H1 (cell line): ENCODE data around the gene GPC2. TPM values are rescaled to one million over a fixed set of nuclear protein-coding genes. Genes with fewer than 3 reads are reported as not detected.

ENCODE experiments used
- CTCF ChIA-PET: fragments of 300-600 bp; sonication (Branson Sonifier 250); formaldehyde crosslinking; loops from one replicate; lab custom pipeline; 2021; ENCODE audit not compliant: partially characterized antibody; lab: Charles Lee
- POLR2A ChIA-PET: fragments of 300-600 bp; sonication (Branson Sonifier 250); formaldehyde crosslinking; loops from one replicate; lab custom pipeline; 2021; ENCODE audit warnings: inconsistent platforms; ENCODE audit not compliant: partially characterized antibody; lab: Charles Lee
- DNase-seq, 2 experiments: peaks; one replicate each; pipeline versions ENCODE4 v3.0.0 to v3.0.0-alpha.2; 2010 to 2022; ENCODE audit warnings: low spot score in 2 of 2, low read depth in 1 of 2, mixed read lengths in 1 of 2
- FAIRE-seq: peaks from 2 replicates; lab custom pipeline; 2011; peaks lifted over from hg19 to GRCh38; lab: Jason Lieb, UNC
- H2AFZ ChIP-seq: 2 replicates; pipeline ENCODE4 v1.8.1; 2012; ENCODE audit warnings: low read length, inconsistent platforms
- H2AK5ac ChIP-seq: 2 replicates; pipeline ENCODE4 v1.6.1; 2013; ENCODE audit warnings: low read depth, low read length
- H2BK120ac ChIP-seq: replicated peaks from 2 replicates; pipeline ENCODE3; 2013; ENCODE audit warnings: low read depth, low read length, inconsistent platforms
- H2BK12ac ChIP-seq: 2 replicates; pipeline ENCODE4 v1.6.1; 2013; ENCODE audit warnings: low read depth, low read length
- H2BK15ac ChIP-seq: 2 replicates; pipeline ENCODE4 v1.6.1; 2013; ENCODE audit warnings: low read length
- H2BK20ac ChIP-seq: 2 replicates; pipeline ENCODE4 v1.6.1; 2013; ENCODE audit warnings: low read length
- H2BK5ac ChIP-seq: 2 replicates; pipeline ENCODE4 v1.6.1; 2013; ENCODE audit warnings: low read depth, low read length
- H3K14ac ChIP-seq: 2 replicates; pipeline ENCODE4 v1.6.1; 2013; ENCODE audit warnings: inconsistent platforms; ENCODE audit not compliant: insufficient read length
- H3K18ac ChIP-seq: 2 replicates; pipeline ENCODE4 v1.6.1; 2013; ENCODE audit warnings: low read length; ENCODE audit errors: extremely low read depth
- H3K23ac ChIP-seq: 2 replicates; pipeline ENCODE4 v1.6.1; 2013; ENCODE audit warnings: inconsistent platforms; ENCODE audit not compliant: insufficient read length
- H3K23me2 ChIP-seq: 2 replicates; pipeline ENCODE4 v1.6.1; 2013; ENCODE audit warnings: low read depth, low read length
- H3K27ac ChIP-seq: 2 replicates; pipeline ENCODE4 v1.6.1; 2011; ENCODE audit warnings: low read depth, low read length, inconsistent platforms
- H3K27me3 ChIP-seq, 4 experiments: replicated peaks in 1 of 4; 1 replicate in 1 of 4; 2 replicates in 3 of 4; pipeline versions ENCODE4 v1.6.1 to v1.8.1; 2011 to 2013; ENCODE audit warnings: low read length in 3 of 4, mild to moderate bottlenecking in 3 of 4, inconsistent platforms in 2 of 4, mixed read lengths in 2 of 4, moderate library complexity in 1 of 4; ENCODE audit not compliant: control insufficient read depth in 3 of 4, insufficient read depth in 3 of 4; ENCODE audit errors: extremely low read depth in 1 of 4
- H3K36me3 ChIP-seq, 4 experiments: 2 replicates each; pipeline versions ENCODE4 v1.6.1 to v1.8.1; 2011 to 2013; ENCODE audit warnings: mild to moderate bottlenecking in 4 of 4, low read length in 3 of 4, moderate library complexity in 2 of 4, control low read depth in 1 of 4, inconsistent platforms in 1 of 4; ENCODE audit not compliant: insufficient read depth in 4 of 4, control insufficient read depth in 2 of 4
- H3K4ac ChIP-seq: replicated peaks from 2 replicates; pipeline ENCODE3; 2013; ENCODE audit warnings: low read length, low read depth, mixed read lengths, inconsistent platforms; ENCODE audit not compliant: insufficient read length
- H3K4me1 ChIP-seq, 4 experiments: replicated peaks in 1 of 4; 1 replicate in 1 of 4; 2 replicates in 3 of 4; pipeline versions ENCODE4 v1.6.1 to v1.8.1; 2011 to 2013; ENCODE audit warnings: low read length in 3 of 4, inconsistent platforms in 2 of 4, mixed read lengths in 1 of 4; ENCODE audit not compliant: insufficient read depth in 4 of 4, control insufficient read depth in 3 of 4
- H3K4me2 ChIP-seq, 2 experiments: 2 replicates each; pipeline versions ENCODE4 v1.6.1 to v1.8.1; 2011 to 2013; ENCODE audit warnings: low read depth in 2 of 2, low read length in 2 of 2, control low read depth in 1 of 2, inconsistent platforms in 1 of 2, mild to moderate bottlenecking in 1 of 2; ENCODE audit not compliant: insufficient read depth in 1 of 2
- H3K4me3 ChIP-seq, 4 experiments: fragments of 200-600, 300-600 bp in 1 of 4; sonication (generic), shearing (Covaris generic), sonication (Bioruptor Twin) in 1 of 4; 2 replicates each; pipeline versions ENCODE4 v1.5.1 to v1.8.1; 2011 to 2016; ENCODE audit warnings: low read length in 4 of 4, low read depth in 3 of 4, control low read depth in 2 of 4, inconsistent platforms in 2 of 4, mild to moderate bottlenecking in 2 of 4, mixed read lengths in 1 of 4, moderate library complexity in 1 of 4; ENCODE audit not compliant: insufficient read depth in 2 of 4; ENCODE audit errors: extremely low read depth in 1 of 4
- H3K56ac ChIP-seq: replicated peaks from 2 replicates; pipeline ENCODE3; 2013; ENCODE audit warnings: low read depth, mild to moderate bottlenecking, mixed read lengths, low read length, inconsistent platforms; ENCODE audit not compliant: insufficient read length
- H3K79me1 ChIP-seq: 2 replicates; pipeline ENCODE4 v1.6.1; 2013; ENCODE audit warnings: low read depth, low read length, control low read depth
- H3K79me2 ChIP-seq, 2 experiments: 2 replicates each; pipeline versions ENCODE4 v1.6.1 to v1.8.1; 2012 to 2013; ENCODE audit warnings: low read length in 2 of 2, mild to moderate bottlenecking in 2 of 2, inconsistent platforms in 1 of 2; ENCODE audit not compliant: insufficient read depth in 2 of 2, control insufficient read depth in 1 of 2
- H3K9ac ChIP-seq, 4 experiments: replicated peaks in 1 of 4; 1 replicate in 1 of 4; 2 replicates in 3 of 4; pipeline versions ENCODE4 v1.6.1 to v1.8.1; 2011 to 2013; ENCODE audit warnings: low read depth in 3 of 4, low read length in 3 of 4, control low read depth in 2 of 4, mild to moderate bottlenecking in 2 of 4, moderate library complexity in 2 of 4, inconsistent platforms in 1 of 4; ENCODE audit errors: extremely low read depth in 1 of 4
- H3K9me3 ChIP-seq, 2 experiments: 2 replicates each; pipeline versions ENCODE4 v1.6.1 to v1.8.1; 2012 to 2013; ENCODE audit warnings: mild to moderate bottlenecking in 2 of 2, moderate library complexity in 2 of 2, control low read depth in 1 of 2, inconsistent platforms in 1 of 2, low read depth in 1 of 2, low read length in 1 of 2, mixed read lengths in 1 of 2; ENCODE audit not compliant: insufficient read depth in 2 of 2
- H4K20me1 ChIP-seq, 2 experiments: replicated peaks in 1 of 2; 2 replicates each; pipeline versions ENCODE3 to v1.8.1; 2011 to 2013; ENCODE audit warnings: inconsistent platforms in 2 of 2, low read length in 2 of 2, mild to moderate bottlenecking in 1 of 2; ENCODE audit not compliant: insufficient read depth in 2 of 2, control insufficient read depth in 1 of 2
- H4K5ac ChIP-seq: 2 replicates; pipeline ENCODE4 v1.6.1; 2013; ENCODE audit warnings: low read length, low read depth, mixed read lengths, inconsistent platforms; ENCODE audit not compliant: insufficient read length
- H4K8ac ChIP-seq: 2 replicates; pipeline ENCODE4 v1.8.0; 2013; ENCODE audit warnings: mild to moderate bottlenecking, moderate library complexity, low read length, inconsistent platforms; ENCODE audit not compliant: insufficient read depth; ENCODE audit errors: extremely low read depth
- H4K91ac ChIP-seq: replicated peaks from 2 replicates; pipeline ENCODE3; 2013; ENCODE audit warnings: low read length, mixed read lengths, inconsistent platforms; ENCODE audit not compliant: insufficient read length
- BACH1 ChIP-seq: IDR thresholded peaks from 2 replicates; pipeline ENCODE4 v1.6.1; 2012; ENCODE audit warnings: low read length, improper control_type of control experiment
- JUN ChIP-seq: IDR thresholded peaks from 2 replicates; pipeline ENCODE4 v1.6.1; 2011; ENCODE audit warnings: low read depth, mild to moderate bottlenecking, improper control_type of control experiment, low read length
- SP2 ChIP-seq: IDR thresholded peaks from 2 replicates; pipeline ENCODE4 v1.6.1; 2012; ENCODE audit warnings: mild to moderate bottlenecking, low read length, inconsistent platforms
- WGBS, 2 experiments: shearing (Covaris generic) in 1 of 2; methylation state at CpG; one replicate each; pipeline versions ENCODE4 v1.1.6 to v1.1.7; 2013 to 2015; ENCODE audit warnings: low lambda C conversion rate in 2 of 2, mixed read lengths in 2 of 2, inconsistent platforms in 1 of 2, low coverage in 1 of 2, missing lambda C conversion rate in 1 of 2; ENCODE audit not compliant: insufficient replicate concordance in 2 of 2, insufficient coverage in 1 of 2, insufficient read length in 1 of 2; ENCODE audit errors: extremely low coverage in 1 of 2, missing lambda C conversion rate in 1 of 2; 5-methylcytosine and 5-hydroxymethylcytosine counted together
- polyA plus RNA-seq, 7 experiments: library from polyadenylated mRNA; depleted of rRNA in 3 of 7; stranded (reverse) in 5 of 7; unstranded in 2 of 7; fragments of >200 nt in 5 of 7; fragments of 200-250 nt in 2 of 7; gene quantifications; 1 replicate in 5 of 7; 2 replicates in 1 of 7; 4 replicates in 1 of 7; pipeline versions ENCODE4 v1.2.1 to v1.2.3, GENCODE V29; 2011 to 2013; ENCODE audit warnings: missing spikeins in 2 of 7, mixed read lengths in 2 of 7
- total RNA-seq: library from RNA; stranded (reverse); fragmentation: NEBNext Ultra II Directional; extraction: Animal tissue kit (Norgen Biotek cat#: 25700); gene quantifications from 2 replicates; pipeline ENCODE4 v1.2.1, GENCODE V29; 2021

GPC2 gene
- total and polyA plus RNA-seq, 2 of the 8 experiments (the other 6 are each of a cell fraction or from before 2014, with no cell fraction given), result 25.3 to 44.8 TPM

DNA sequence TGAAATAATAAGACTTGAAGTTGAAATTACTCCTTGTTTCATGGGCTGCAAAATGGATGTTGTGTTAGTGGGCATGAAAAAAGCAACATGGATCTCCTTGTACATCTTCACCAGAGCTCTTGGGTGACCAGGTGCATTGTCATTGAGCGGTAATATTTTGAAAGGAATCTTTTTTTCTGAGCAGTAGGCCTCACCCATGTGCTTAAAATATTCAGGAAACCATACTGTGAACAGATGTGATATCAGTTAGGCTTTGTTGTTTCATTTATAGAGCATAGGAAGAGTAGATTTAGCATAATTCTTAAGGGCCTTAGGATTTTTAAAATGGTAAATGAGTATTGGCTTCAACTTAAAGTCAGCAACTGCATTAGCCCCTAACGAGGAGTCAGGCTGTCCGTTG, 15.8 kb upstream of the GPC2 start:
- Histone ChIP-seq H3K18ac (no peak overlapping the region), H3K14ac (no peak overlapping the region), H4K91ac (no peak overlapping the region), H3K79me1 (no peaks in the 10 kb centered on the region), H4K8ac (no peak overlapping the region), H2AFZ (no peak overlapping the region), H2BK5ac (no peak overlapping the region), H3K23ac (no peak overlapping the region), H3K56ac (no peak overlapping the region), H3K27me3 (no peaks in the 10 kb centered on the region; a peak in 1 of 7 replicates), H2BK15ac (no peak overlapping the region), H2BK120ac (no peak overlapping the region), H2AK5ac (no peak overlapping the region), H3K9me3 (no peaks in the 10 kb centered on the region), H3K9ac (no peak overlapping the region), H4K5ac (no peak overlapping the region), H3K79me2 (no peaks in the 10 kb centered on the region), H3K27ac (no peak overlapping the region), H2BK12ac (no peak overlapping the region), H3K4me2 (no peak overlapping the region), H2BK20ac (no peak overlapping the region), H3K23me2 (no peaks in the 10 kb centered on the region), H3K4ac (no peak overlapping the region), H3K4me1 (no peaks in the 10 kb centered on the region), H4K20me1 (no peaks in the 10 kb centered on the region), H3K36me3 (no peaks in the 10 kb centered on the region), H3K4me3 (no peak overlapping the region)
- FAIRE-seq (no peak), DNase-seq (no peak)
- TF ChIP-seq JUN (no peak), SP2 (no peak), BACH1 (no peak)
- POLR2A ChIA-PET, result interaction anchor here (1.1 kb wide), 1 partner anchor 12 kb away, joined by 3 read pairs; no protein-coding TSS in a partner anchor
- CTCF ChIA-PET, result interaction anchor here (1.2 to 3.2 kb wide), 4 partner anchors 10 to 141 kb away, joined by 3 to 17 read pairs (median 4); no protein-coding TSS in a partner anchor
- 90% methylated on average over 3 of the region's 3 CpGs; no CpG with 5 or more reads in 1 of the 2 experiments for WGBS, 2 experiments
